Measurements from ENCODE around the gene ANKZF1. TPM values are rescaled to one million over a fixed set of nuclear protein-coding genes. Genes with fewer than 3 reads are reported as not detected.
A peak's percentile ranks its signal among the peaks of the same experiment; 100 is the strongest.

Gene ANKZF1
- polyA plus RNA-seq, 3 donors = 7.6 to 79.3 (median 10.4) TPM

DNA sequence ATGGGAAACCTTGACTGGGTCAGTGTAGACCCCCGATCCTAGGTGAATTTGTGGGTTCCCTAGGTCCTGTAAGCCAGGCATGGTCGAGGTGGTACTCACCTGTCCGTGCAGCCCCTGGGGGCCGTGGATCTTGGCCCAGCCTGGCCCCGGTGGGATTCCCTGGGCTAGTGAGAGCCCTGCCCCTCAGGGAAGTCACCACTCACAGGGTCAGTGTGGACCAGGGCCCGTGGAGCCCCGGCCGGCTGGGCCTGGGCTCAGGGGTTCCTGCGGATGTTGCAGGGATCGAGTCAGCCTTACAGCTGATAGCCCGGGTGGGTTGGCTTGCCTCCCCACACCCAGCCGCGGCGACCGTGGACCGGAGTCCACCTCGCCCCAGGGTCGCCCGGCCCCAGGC is 698 bp upstream of the ANKZF1 start:
- H3K27ac ChIP-seq (ENCODE audit: low read depth in 1 of 2, low read length in 2 of 2) = peak overlapping the region in 1 of 2 donors; percentile 86
- Mint-ChIP-seq H3K27ac (peak overlapping the region; percentile 18 to 88 (median 68)), H3K4me1 (peaks cover 53% of the 10 kb centered on the region), H3K27me3 (ENCODE audit: low read depth in 3 of 3) (peaks cover 21 to 32% (median 25%) of the 10 kb centered on the region in 3 donors), H3K4me3 (peak overlapping the region; percentile 95 to 98), H3K9me3 (peaks cover 0 to 15% (median 6%) of the 10 kb centered on the region in 7 donors), H3K36me3 (peaks cover 54 to 63% of the 10 kb centered on the region in 2 donors)
- H3K4me2 ChIP-seq (replicated peaks; ENCODE audit: extremely low read depth, low read length, poor library complexity, severe bottlenecking) = peak overlapping the region; percentile 96
- H3K27me3 ChIP-seq (ENCODE audit: control insufficient read depth in 2 of 2, insufficient read depth in 2 of 2, low read length in 2 of 2) = peaks cover 0 to 18% of the 10 kb centered on the region in 2 donors
- H3K9me3 ChIP-seq (replicated peaks in 1 of 2; ENCODE audit: control insufficient read depth in 1 of 2, insufficient read depth in 1 of 2, low read length in 2 of 2) = no peaks in the 10 kb centered on the region
- intact Hi-C loops (cut with micrococcal nuclease) = loop anchor here in 1 of 2 donors (5.0 kb wide), 1 partner anchor 68 kb away; no protein-coding TSS in a partner anchor
- H3K4me1 ChIP-seq (ENCODE audit: control insufficient read depth in 1 of 2, insufficient read depth in 2 of 2, low read length in 2 of 2) = peaks cover 45 to 50% of the 10 kb centered on the region in 2 donors
- H3K36me3 ChIP-seq (replicated peaks in 1 of 2; ENCODE audit: control insufficient read depth in 1 of 2, insufficient read depth in 2 of 2, low read length in 2 of 2) = peaks cover 32 to 48% of the 10 kb centered on the region in 2 donors
- peaks cover 27% of the 10 kb centered on the region for H3K79me2 ChIP-seq (ENCODE audit: insufficient read depth, low read length)
- peaks cover 56% of the 10 kb centered on the region for H4K20me1 ChIP-seq (ENCODE audit: insufficient read depth, low read length)
- 1% methylated on average over 19 of the region's 19 CpGs for WGBS (ENCODE audit: insufficient coverage)
- TF ChIP-seq, protein P1, sequence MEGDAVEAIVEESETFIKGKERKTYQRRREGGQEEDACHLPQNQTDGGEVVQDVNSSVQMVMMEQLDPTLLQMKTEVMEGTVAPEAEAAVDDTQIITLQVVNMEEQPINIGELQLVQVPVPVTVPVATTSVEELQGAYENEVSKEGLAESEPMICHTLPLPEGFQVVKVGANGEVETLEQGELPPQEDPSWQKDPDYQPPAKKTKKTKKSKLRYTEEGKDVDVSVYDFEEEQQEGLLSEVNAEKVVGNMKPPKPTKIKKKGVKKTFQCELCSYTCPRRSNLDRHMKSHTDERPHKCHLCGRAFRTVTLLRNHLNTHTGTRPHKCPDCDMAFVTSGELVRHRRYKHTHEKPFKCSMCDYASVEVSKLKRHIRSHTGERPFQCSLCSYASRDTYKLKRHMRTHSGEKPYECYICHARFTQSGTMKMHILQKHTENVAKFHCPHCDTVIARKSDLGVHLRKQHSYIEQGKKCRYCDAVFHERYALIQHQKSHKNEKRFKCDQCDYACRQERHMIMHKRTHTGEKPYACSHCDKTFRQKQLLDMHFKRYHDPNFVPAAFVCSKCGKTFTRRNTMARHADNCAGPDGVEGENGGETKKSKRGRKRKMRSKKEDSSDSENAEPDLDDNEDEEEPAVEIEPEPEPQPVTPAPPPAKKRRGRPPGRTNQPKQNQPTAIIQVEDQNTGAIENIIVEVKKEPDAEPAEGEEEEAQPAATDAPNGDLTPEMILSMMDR (IDR thresholded peaks at IDR 0.05) = no peak
- H3K9ac ChIP-seq (ENCODE audit: insufficient read depth, low read length, poor library complexity, severe bottlenecking) = peak overlapping the region; percentile 89
- peak overlapping the region; percentile 82 for H2AFZ ChIP-seq (ENCODE audit: insufficient read depth, low read depth, low read length, poor library complexity, severe bottlenecking)
- DNase-seq = no peak
- peak overlapping the region; percentile 80 to 89 (median 81) for H3K4me3 ChIP-seq (replicated peaks in 1 of 3; ENCODE audit: low read depth in 2 of 3, low read length in 3 of 3)

DNA sequence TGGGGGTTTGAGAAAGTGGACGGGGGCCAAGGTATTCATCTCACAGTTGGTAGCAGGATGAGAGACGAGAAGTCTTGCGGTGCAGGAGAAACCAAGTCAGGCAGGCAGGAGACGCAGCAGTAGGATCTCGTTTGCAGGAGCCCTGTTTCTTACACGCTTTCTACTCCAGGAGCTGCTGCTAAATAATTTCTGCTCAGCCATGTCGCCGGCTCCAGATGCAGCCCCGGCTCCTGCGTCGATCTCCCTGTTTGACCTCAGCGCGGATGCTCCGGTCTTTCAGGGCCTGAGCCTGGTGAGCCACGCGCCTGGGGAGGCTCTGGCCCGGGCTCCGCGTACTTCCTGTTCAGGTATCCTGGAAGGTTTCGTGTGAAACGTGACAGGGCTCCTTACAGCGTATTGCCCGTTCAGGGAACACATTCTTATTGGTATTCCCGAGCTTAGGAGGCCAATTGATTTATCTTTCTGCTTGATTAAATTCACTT is 494 bp downstream of the ANKZF1 start:
- Histone ChIP-seq H3K4me2 (replicated peaks; ENCODE audit: extremely low read depth, low read length, poor library complexity, severe bottlenecking) (peak overlapping the region; percentile 96), H3K4me1 (ENCODE audit: control insufficient read depth in 1 of 2, insufficient read depth in 2 of 2, low read length in 2 of 2) (peaks cover 40 to 42% of the 10 kb centered on the region in 2 donors), H4K20me1 (ENCODE audit: insufficient read depth, low read length) (peaks cover 45% of the 10 kb centered on the region), H3K36me3 (replicated peaks in 1 of 2; ENCODE audit: control insufficient read depth in 1 of 2, insufficient read depth in 2 of 2, low read length in 2 of 2) (peaks cover 32 to 48% of the 10 kb centered on the region in 2 donors), H2AFZ (ENCODE audit: insufficient read depth, low read depth, low read length, poor library complexity, severe bottlenecking) (peak overlapping the region; percentile 82), H3K27ac (ENCODE audit: low read depth in 1 of 2, low read length in 2 of 2) (peak overlapping the region; percentile 67 to 86), H3K27me3 (ENCODE audit: control insufficient read depth in 2 of 2, insufficient read depth in 2 of 2, low read length in 2 of 2) (peaks cover 0 to 10% of the 10 kb centered on the region in 2 donors), H3K9ac (ENCODE audit: insufficient read depth, low read length, poor library complexity, severe bottlenecking) (peak overlapping the region; percentile 89), H3K4me3 (replicated peaks in 1 of 3; ENCODE audit: low read depth in 2 of 3, low read length in 3 of 3) (peak overlapping the region; percentile 80 to 89 (median 81)), H3K9me3 (replicated peaks in 1 of 2; ENCODE audit: control insufficient read depth in 1 of 2, insufficient read depth in 1 of 2, low read length in 2 of 2) (no peaks in the 10 kb centered on the region), H3K79me2 (ENCODE audit: insufficient read depth, low read length) (peaks cover 27% of the 10 kb centered on the region)
- Mint-ChIP-seq H3K4me3 (peak overlapping the region; percentile 95 to 98), H3K9me3 (peaks cover 0 to 5% (median 0%) of the 10 kb centered on the region in 7 donors), H3K4me1 (peaks cover 45% of the 10 kb centered on the region), H3K27ac (peak overlapping the region; percentile 88 to 99 (median 96)), H3K27me3 (ENCODE audit: low read depth in 3 of 3) (peaks cover 14 to 22% (median 16%) of the 10 kb centered on the region in 3 donors), H3K36me3 (peaks cover 54 to 63% of the 10 kb centered on the region in 2 donors)
- intact Hi-C loops (cut with micrococcal nuclease) = loop anchor here in 1 of 2 donors (2.0 kb wide), 1 partner anchor 19 kb away; no protein-coding TSS in a partner anchor
- TF ChIP-seq, protein P1 (IDR thresholded peaks at IDR 0.05) = no peak
- DNase-seq = peak in 2 of 3 donors; percentile 47 to 54
- under 1% methylated on average over 24 of the region's 24 CpGs for WGBS (ENCODE audit: insufficient coverage)

Measured in CD14-positive monocyte (primary cell).